ENCODE results near the gene MAP3K1.

DNA sequence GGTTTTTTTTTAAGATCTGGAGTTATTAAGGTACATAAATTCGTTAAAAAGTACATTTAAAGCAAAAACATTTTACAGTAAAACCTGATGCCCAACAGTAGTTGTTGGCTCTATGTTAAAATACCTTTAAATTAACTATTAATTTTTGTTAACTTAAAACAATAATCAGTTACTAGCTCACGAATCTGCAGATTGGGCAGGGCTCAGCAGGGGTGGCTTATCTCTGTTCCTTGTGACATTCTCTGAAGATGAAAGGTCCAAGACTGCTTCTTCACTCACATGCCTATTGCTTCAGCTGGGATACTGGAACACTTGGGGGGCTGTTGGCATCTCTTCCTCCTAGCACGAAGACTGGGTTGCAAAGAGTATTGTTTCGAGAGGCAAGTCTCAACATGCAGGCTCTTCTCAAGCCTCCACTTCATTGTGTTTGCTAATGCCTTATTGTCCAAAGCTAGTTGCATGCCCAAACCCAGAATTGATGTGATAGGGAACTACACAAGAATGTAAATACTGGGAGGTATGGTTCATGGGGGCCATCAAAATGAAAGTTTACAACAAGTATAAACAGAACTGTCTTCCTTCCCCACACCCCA is 46.6 kb downstream of the MAP3K1 start:
- TF ChIP-seq SREBF2 (CRISPR knock-in tag; IDR thresholded peaks at IDR 0.05), result no peak
- TF ChIP-seq RNF2 (IDR thresholded peaks at IDR 0.05), result no peak
- no peak for TF ChIP-seq PRDM10 (IDR thresholded peaks at IDR 0.05; ENCODE audit: partially characterized antibody)
- TF ChIP-seq POLR2A (conservative IDR thresholded peaks at IDR 0.05), result no peak
- no peak for TF ChIP-seq GABPB1 (CRISPR knock-in tag; IDR thresholded peaks at IDR 0.05)
- no peak for TF ChIP-seq PKNOX1 (IDR thresholded peaks at IDR 0.05)
